Neuronal stem cell (in vitro differentiated cells): ENCODE data around the gene SNX7.

Experiments
- DNase-seq: peaks from one replicate; pipeline ENCODE4 v3.0.0-alpha.2; 2013; ENCODE audit warnings: low spot score
- H2AFZ ChIP-seq: one replicate; pipeline ENCODE4 v1.6.1; 2013; ENCODE audit warnings: mild to moderate bottlenecking, low read length, inconsistent platforms
- H2AK5ac ChIP-seq: 2 replicates; pipeline ENCODE4 v1.6.1; 2013; ENCODE audit warnings: low read depth, mild to moderate bottlenecking, inconsistent platforms, low read length, moderate library complexity, mixed read lengths
- H2BK120ac ChIP-seq: 2 replicates; pipeline ENCODE4 v1.6.1; 2013; ENCODE audit warnings: low read depth, mild to moderate bottlenecking, inconsistent platforms, low read length, moderate library complexity, mixed read lengths
- H2BK12ac ChIP-seq: one replicate; pipeline ENCODE4 v1.6.1; 2013; ENCODE audit warnings: low read length, inconsistent platforms
- H2BK15ac ChIP-seq: 2 replicates; pipeline ENCODE4 v1.6.1; 2013; ENCODE audit warnings: mild to moderate bottlenecking, low read length, inconsistent platforms, mixed read lengths
- H2BK5ac ChIP-seq: one replicate; pipeline ENCODE4 v1.6.1; 2013; ENCODE audit warnings: inconsistent platforms, mild to moderate bottlenecking, low read length, moderate library complexity
- H3K14ac ChIP-seq: one replicate; pipeline ENCODE4 v1.6.1; 2013; ENCODE audit warnings: low read length, inconsistent platforms
- H3K18ac ChIP-seq: 2 replicates; pipeline ENCODE4 v1.6.1; 2013; ENCODE audit warnings: low read length, inconsistent platforms
- H3K23ac ChIP-seq: 2 replicates; pipeline ENCODE4 v1.6.1; 2013; ENCODE audit warnings: low read depth, mild to moderate bottlenecking, mixed read lengths, low read length, inconsistent platforms; ENCODE audit not compliant: poor library complexity
- H3K27ac ChIP-seq: replicated peaks from 3 replicates; pipeline ENCODE4 v1.5.1; 2013; ENCODE audit warnings: low read length, inconsistent platforms
- H3K27me3 ChIP-seq, 3 experiments: 2 replicates each; pipeline ENCODE4 v1.6.1; 2013; ENCODE audit warnings: low read length in 3 of 3, mild to moderate bottlenecking in 2 of 3, inconsistent platforms in 1 of 3, low read depth in 1 of 3, mixed read lengths in 1 of 3, moderate library complexity in 1 of 3; ENCODE audit not compliant: control insufficient read depth in 3 of 3, insufficient read depth in 3 of 3
- H3K36me3 ChIP-seq, 2 donors: replicated peaks in 1 of 2; 2 replicates each; pipeline ENCODE4 v1.6.1; 2013; ENCODE audit warnings: low read length in 2 of 2; ENCODE audit not compliant: control insufficient read depth in 2 of 2, insufficient read depth in 2 of 2
- H3K4ac ChIP-seq: 2 replicates; pipeline ENCODE4 v1.6.1; 2013; ENCODE audit warnings: inconsistent platforms, mild to moderate bottlenecking, low read length, moderate library complexity
- H3K4me1 ChIP-seq, 2 donors: 1 replicate in 1 of 2; 2 replicates in 1 of 2; pipeline ENCODE4 v1.6.1; 2013; ENCODE audit warnings: low read length in 2 of 2, low read depth in 1 of 2; ENCODE audit not compliant: control insufficient read depth in 2 of 2, insufficient read depth in 1 of 2
- H3K4me2 ChIP-seq: one replicate; pipeline ENCODE4 v1.6.1; 2013; ENCODE audit warnings: mild to moderate bottlenecking, low read length, inconsistent platforms; ENCODE audit not compliant: insufficient read depth, poor library complexity, severe bottlenecking
- H3K4me3 ChIP-seq, 2 donors: 2 replicates each; pipeline ENCODE4 v1.5.1; 2013; ENCODE audit warnings: low read length in 2 of 2, mild to moderate bottlenecking in 2 of 2, inconsistent platforms in 1 of 2, moderate library complexity in 1 of 2
- H3K79me1 ChIP-seq: one replicate; pipeline ENCODE4 v1.6.1; 2013; ENCODE audit warnings: low read depth, mild to moderate bottlenecking, inconsistent platforms, low read length, moderate library complexity
- H3K9ac ChIP-seq: one replicate; pipeline ENCODE4 v1.6.1; 2013; ENCODE audit warnings: mild to moderate bottlenecking, low read depth, low read length, inconsistent platforms; ENCODE audit not compliant: poor library complexity
- H3K9me3 ChIP-seq, 2 donors: replicated peaks in 1 of 2; 2 replicates each; pipeline versions ENCODE3 to v1.6.1; 2013; ENCODE audit warnings: low read length in 2 of 2, mild to moderate bottlenecking in 2 of 2, inconsistent platforms in 1 of 2, low read depth in 1 of 2, mixed read lengths in 1 of 2, moderate library complexity in 1 of 2; ENCODE audit not compliant: control insufficient read depth in 2 of 2, insufficient read depth in 1 of 2
- H4K8ac ChIP-seq: one replicate; pipeline ENCODE4 v1.6.1; 2013; ENCODE audit warnings: low read depth, mild to moderate bottlenecking, inconsistent platforms, low read length, moderate library complexity
- H4K91ac ChIP-seq: one replicate; pipeline ENCODE4 v1.6.1; 2013; ENCODE audit warnings: low read length, low read depth, mild to moderate bottlenecking, inconsistent platforms; ENCODE audit not compliant: poor library complexity
- WGBS, 2 donors: extraction: QIAGEN DNeasy Blood & Tissue Kit; methylation state at CpG; one replicate each; pipeline ENCODE4 v1.1.7; 2013; ENCODE audit warnings: missing lambda C conversion rate in 2 of 2, mixed read lengths in 1 of 2; ENCODE audit not compliant: insufficient read length in 2 of 2, insufficient replicate concordance in 1 of 2; ENCODE audit errors: extremely low coverage in 2 of 2; 5-methylcytosine and 5-hydroxymethylcytosine counted together

SNX7 gene

DNA sequence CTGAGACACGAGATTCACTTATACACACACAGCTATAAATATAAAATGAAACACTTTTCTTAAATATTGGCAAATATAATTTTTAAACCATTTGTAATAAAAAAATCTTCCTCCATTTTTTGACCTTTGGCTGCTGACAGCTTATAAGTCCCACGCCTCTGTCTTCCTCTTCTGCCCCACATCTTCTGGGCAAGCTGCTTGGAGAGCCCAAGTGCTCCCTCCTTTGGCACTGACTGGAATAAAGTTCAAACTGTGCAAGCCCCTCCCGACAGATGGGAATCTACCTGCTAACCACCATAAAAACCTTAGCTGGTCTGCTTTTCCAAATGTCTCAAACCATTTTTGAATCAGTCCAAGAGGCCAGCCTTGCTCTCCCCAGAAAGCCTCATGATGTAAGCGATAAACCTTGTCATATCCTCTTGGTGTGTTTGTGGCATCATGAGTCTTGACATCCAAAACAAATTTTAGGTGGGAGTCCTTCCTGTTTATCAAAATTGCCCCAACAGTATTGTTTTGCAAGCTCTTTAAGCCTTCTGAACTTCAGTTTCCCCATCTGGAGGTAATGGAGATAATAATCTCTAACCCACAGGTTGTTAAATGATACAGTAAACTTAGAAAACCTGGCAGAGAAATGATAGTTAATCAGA is 99.8 kb downstream of the SNX7 start:
- Histone ChIP-seq H3K18ac (no peak overlapping the region), H2BK15ac (no peak overlapping the region), H4K91ac (no peak overlapping the region), H2BK12ac (no peak overlapping the region), H2AFZ (no peak overlapping the region), H3K79me1 (no peaks in the 10 kb centered on the region), H3K4ac (no peak overlapping the region), H3K4me3 (no peak overlapping the region), H3K27me3 (no peaks in the 10 kb centered on the region), H2BK120ac (no peak overlapping the region), H3K14ac (no peak overlapping the region), H3K9me3 (no peaks in the 10 kb centered on the region), H3K27ac (no peak overlapping the region), H3K4me1 (no peaks in the 10 kb centered on the region), H4K8ac (no peak overlapping the region), H3K36me3 (no peaks in the 10 kb centered on the region), H3K4me2 (peak overlapping the region; percentile 11), H2BK5ac (no peak overlapping the region), H3K23ac (no peak overlapping the region), H3K9ac (no peak overlapping the region), H2AK5ac (no peak overlapping the region)
- WGBS, 2 donors, result no CpG with 5 or more reads among the region's 4 CpGs
- no peak for DNase-seq

GRCh38 chr1:98763488-98764150 is 102.1 kb downstream of the SNX7 start:
- Histone ChIP-seq H2AFZ (no peak overlapping the region), H3K4me1 (no peaks in the 10 kb centered on the region), H3K4ac (no peak overlapping the region), H3K4me3 (no peak overlapping the region), H3K14ac (no peak overlapping the region), H3K27ac (no peak overlapping the region), H2BK15ac (no peak overlapping the region), H4K8ac (no peak overlapping the region), H3K9me3 (no peaks in the 10 kb centered on the region), H2BK12ac (no peak overlapping the region), H3K9ac (no peak overlapping the region), H3K36me3 (no peaks in the 10 kb centered on the region), H2AK5ac (no peak overlapping the region), H3K4me2 (no peak overlapping the region), H3K18ac (no peak overlapping the region), H3K79me1 (no peaks in the 10 kb centered on the region), H2BK5ac (no peak overlapping the region), H3K23ac (no peak overlapping the region), H4K91ac (no peak overlapping the region), H3K27me3 (no peaks in the 10 kb centered on the region), H2BK120ac (no peak overlapping the region)
- no CpG with 5 or more reads among the region's 3 CpGs for WGBS, 2 donors
- DNase-seq, result no peak

DNA sequence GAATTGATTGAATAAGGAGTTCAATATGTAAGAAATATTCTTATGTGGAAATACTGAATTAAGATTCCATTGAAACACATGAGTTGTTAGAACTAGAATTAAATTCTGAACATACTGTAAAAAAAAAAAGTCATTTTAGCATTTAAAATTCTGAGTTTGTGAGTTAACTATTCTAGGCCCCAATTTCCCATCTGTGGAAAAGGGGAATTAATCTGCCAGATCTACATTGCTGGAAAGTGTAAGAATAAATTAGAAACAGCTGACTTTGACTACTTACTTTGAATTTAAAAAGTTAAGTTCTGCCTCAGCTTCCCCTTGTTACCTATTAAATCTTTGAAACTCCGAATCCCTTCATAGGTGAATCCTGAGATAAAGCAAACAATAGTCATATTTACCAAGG is 103.0 kb downstream of the SNX7 start:
- no peak overlapping the region for H4K91ac ChIP-seq
- H2AK5ac ChIP-seq, result no peak overlapping the region
- no peaks in the 10 kb centered on the region for H3K27me3 ChIP-seq
- H3K9me3 ChIP-seq, result no peaks in the 10 kb centered on the region
- no peak overlapping the region for H2BK15ac ChIP-seq
- H3K27ac ChIP-seq, result no peak overlapping the region
- no peaks in the 10 kb centered on the region for H3K4me1 ChIP-seq
- no CpG with 5 or more reads among the region's 1 CpG for WGBS, 2 donors
- no peak overlapping the region for H2BK120ac ChIP-seq
- no peaks in the 10 kb centered on the region for H3K36me3 ChIP-seq
- H3K4me2 ChIP-seq, result no peak overlapping the region
- H4K8ac ChIP-seq, result no peak overlapping the region
- no peak overlapping the region for H3K14ac ChIP-seq
- no peak overlapping the region for H2BK12ac ChIP-seq
- no peak overlapping the region for H3K18ac ChIP-seq
- H3K23ac ChIP-seq, result no peak overlapping the region
- no peak for DNase-seq
- no peaks in the 10 kb centered on the region for H3K79me1 ChIP-seq
- H3K4me3 ChIP-seq, result no peak overlapping the region
- H2AFZ ChIP-seq, result no peak overlapping the region
- no peak overlapping the region for H3K9ac ChIP-seq
- H3K4ac ChIP-seq, result no peak overlapping the region
- no peak overlapping the region for H2BK5ac ChIP-seq

GRCh38 chr1:98766255-98766654 is 104.7 kb downstream of the SNX7 start:
- no peak overlapping the region for H2BK15ac ChIP-seq
- H3K18ac ChIP-seq, result no peak overlapping the region
- no peak overlapping the region for H4K8ac ChIP-seq
- H4K91ac ChIP-seq, result no peak overlapping the region
- H3K27ac ChIP-seq, result no peak overlapping the region
- H3K4me2 ChIP-seq, result no peak overlapping the region
- no peak overlapping the region for H3K23ac ChIP-seq
- WGBS, 2 donors, result 100% methylated on average over 1 of the region's 4 CpGs; no CpG with 5 or more reads in 1 of the 2 donors
- H3K36me3 ChIP-seq, result no peaks in the 10 kb centered on the region
- H2BK12ac ChIP-seq, result no peak overlapping the region
- no peak overlapping the region for H2BK5ac ChIP-seq
- no peaks in the 10 kb centered on the region for H3K79me1 ChIP-seq
- no peak for DNase-seq
- no peak overlapping the region for H2AFZ ChIP-seq
- no peaks in the 10 kb centered on the region for H3K4me1 ChIP-seq
- H2AK5ac ChIP-seq, result no peak overlapping the region
- H3K4ac ChIP-seq, result no peak overlapping the region
- no peak overlapping the region for H2BK120ac ChIP-seq
- no peak overlapping the region for H3K14ac ChIP-seq
- no peaks in the 10 kb centered on the region for H3K9me3 ChIP-seq
- H3K4me3 ChIP-seq, result no peak overlapping the region
- H3K9ac ChIP-seq, result no peak overlapping the region
- no peaks in the 10 kb centered on the region for H3K27me3 ChIP-seq
